ENCODE data around the gene RAP1GDS1. TPM values are rescaled to one million over a fixed set of nuclear protein-coding genes. Genes with fewer than 3 reads are reported as not detected.

The RAP1GDS1 gene
- total RNA-seq, 3 donors from 2014 or later = 31.1 to 55.8 (median 33.8) TPM

DNA sequence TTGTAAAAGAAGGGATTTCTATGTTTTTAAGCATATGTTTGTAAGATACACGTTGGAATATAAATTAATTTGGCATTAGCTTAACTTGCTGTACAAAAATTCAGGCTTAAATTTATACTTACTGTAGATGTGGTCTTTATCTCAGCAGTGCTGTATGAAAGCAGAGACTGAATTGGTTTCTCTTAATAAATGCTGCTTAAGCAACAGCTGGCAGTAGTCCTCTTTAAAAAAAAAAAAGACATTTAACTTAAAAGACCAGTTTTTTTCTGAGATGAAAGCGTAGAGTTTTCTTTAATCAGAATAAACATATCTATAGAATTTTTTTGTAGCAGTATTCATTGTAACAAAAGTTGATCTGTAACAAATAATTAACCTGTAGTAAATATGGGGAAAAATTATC, 124.6 kb downstream of the RAP1GDS1 start:
- TF ChIP-seq POLR2AphosphoS5 (IDR thresholded peaks at IDR 0.05) (no peak), POLR2A (IDR thresholded peaks at IDR 0.05) (no peak)
- TF ChIP-seq, protein P1, sequence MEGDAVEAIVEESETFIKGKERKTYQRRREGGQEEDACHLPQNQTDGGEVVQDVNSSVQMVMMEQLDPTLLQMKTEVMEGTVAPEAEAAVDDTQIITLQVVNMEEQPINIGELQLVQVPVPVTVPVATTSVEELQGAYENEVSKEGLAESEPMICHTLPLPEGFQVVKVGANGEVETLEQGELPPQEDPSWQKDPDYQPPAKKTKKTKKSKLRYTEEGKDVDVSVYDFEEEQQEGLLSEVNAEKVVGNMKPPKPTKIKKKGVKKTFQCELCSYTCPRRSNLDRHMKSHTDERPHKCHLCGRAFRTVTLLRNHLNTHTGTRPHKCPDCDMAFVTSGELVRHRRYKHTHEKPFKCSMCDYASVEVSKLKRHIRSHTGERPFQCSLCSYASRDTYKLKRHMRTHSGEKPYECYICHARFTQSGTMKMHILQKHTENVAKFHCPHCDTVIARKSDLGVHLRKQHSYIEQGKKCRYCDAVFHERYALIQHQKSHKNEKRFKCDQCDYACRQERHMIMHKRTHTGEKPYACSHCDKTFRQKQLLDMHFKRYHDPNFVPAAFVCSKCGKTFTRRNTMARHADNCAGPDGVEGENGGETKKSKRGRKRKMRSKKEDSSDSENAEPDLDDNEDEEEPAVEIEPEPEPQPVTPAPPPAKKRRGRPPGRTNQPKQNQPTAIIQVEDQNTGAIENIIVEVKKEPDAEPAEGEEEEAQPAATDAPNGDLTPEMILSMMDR (IDR thresholded peaks at IDR 0.05) = no peak
- Histone ChIP-seq H3K4me3 (no peak overlapping the region), H3K4me1 (no peaks in the 10 kb centered on the region), H3K27ac (no peak overlapping the region), H3K27me3 (no peaks in the 10 kb centered on the region), H3K9me3 (no peaks in the 10 kb centered on the region), H3K36me3 (no peaks in the 10 kb centered on the region)
- no peak for DNase-seq (ENCODE audit: low spot score in 2 of 2)
- intact Hi-C loops (cut with DNase I; ENCODE audit: low total_unique reads) = no loop called here

DNA sequence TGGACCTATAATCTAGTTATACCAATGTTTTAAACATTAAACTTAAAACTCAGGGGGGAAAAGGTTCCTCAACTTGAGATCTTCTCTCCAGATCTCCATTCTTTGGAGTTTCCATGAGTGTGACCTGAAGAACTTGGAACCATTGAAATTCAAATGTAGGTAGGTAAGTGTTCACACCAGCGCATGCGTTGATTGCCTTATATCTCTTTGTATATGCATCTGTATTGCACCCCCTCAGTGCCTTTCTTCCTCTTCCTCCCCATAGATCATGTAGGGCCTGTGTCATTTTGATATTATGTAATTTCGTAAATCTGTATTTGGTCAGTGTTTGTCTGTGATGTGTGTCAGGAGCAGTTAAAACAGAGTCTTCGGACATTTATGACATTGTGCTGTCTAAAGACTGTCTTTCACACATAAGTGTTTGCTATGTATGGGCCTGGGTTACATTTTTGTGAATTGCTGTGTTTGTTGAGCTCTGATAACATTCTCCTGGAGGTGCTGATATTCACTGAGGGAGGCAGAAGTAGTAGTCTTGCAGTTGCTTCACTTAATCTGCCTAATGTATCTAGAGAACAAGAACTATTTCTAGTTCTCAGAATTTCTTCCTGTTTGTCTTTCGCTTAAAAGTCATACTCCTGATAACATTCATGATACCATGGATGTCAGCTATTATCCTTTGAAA, 126.3 kb downstream of the RAP1GDS1 start:
- H3K27me3 ChIP-seq = no peaks in the 10 kb centered on the region
- TF ChIP-seq POLR2A (IDR thresholded peaks at IDR 0.05) = no peak
- TF ChIP-seq POLR2AphosphoS5 (IDR thresholded peaks at IDR 0.05) = no peak
- TF ChIP-seq, protein P1 (IDR thresholded peaks at IDR 0.05) = no peak
- no peak overlapping the region for H3K27ac ChIP-seq
- intact Hi-C loops (cut with DNase I; ENCODE audit: low total_unique reads) = no loop called here
- no peak for DNase-seq (ENCODE audit: low spot score in 2 of 2)
- no peaks in the 10 kb centered on the region for H3K4me1 ChIP-seq
- H3K36me3 ChIP-seq = no peaks in the 10 kb centered on the region
- no peaks in the 10 kb centered on the region for H3K9me3 ChIP-seq
- no peak overlapping the region for H3K4me3 ChIP-seq

DNA sequence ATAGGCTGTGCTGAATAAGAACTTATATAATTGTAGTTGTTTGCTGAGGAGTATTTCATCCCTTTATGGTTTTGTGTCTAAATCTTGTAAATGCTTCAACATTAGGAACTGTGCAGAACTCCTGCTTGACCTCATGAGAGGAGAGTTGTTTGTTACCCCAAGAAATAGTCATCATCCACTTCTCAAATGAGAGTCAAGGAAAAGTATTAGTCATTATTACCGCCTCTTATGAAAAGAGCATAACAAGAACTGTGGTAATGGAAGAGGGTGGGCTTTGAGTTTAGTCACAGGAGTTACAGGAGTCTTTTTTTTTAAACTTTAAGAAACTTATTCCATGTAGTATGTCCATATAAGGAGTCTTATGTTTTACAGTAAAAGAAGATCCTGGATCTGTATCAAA, 132.9 kb downstream of the RAP1GDS1 start:
- intact Hi-C loops (cut with DNase I; ENCODE audit: low total_unique reads) = no loop called here
- H3K4me3 ChIP-seq = no peak overlapping the region
- no peak for DNase-seq (ENCODE audit: low spot score in 2 of 2)
- TF ChIP-seq POLR2A (IDR thresholded peaks at IDR 0.05) = no peak
- no peak for TF ChIP-seq POLR2AphosphoS5 (IDR thresholded peaks at IDR 0.05)
- TF ChIP-seq, protein P1 (IDR thresholded peaks at IDR 0.05) = no peak
- H3K27me3 ChIP-seq = no peaks in the 10 kb centered on the region
- peaks cover 0 to 2% of the 10 kb centered on the region in 2 donors for H3K9me3 ChIP-seq
- no peak overlapping the region for H3K27ac ChIP-seq
- H3K36me3 ChIP-seq = no peaks in the 10 kb centered on the region
- H3K4me1 ChIP-seq = no peaks in the 10 kb centered on the region

DNA sequence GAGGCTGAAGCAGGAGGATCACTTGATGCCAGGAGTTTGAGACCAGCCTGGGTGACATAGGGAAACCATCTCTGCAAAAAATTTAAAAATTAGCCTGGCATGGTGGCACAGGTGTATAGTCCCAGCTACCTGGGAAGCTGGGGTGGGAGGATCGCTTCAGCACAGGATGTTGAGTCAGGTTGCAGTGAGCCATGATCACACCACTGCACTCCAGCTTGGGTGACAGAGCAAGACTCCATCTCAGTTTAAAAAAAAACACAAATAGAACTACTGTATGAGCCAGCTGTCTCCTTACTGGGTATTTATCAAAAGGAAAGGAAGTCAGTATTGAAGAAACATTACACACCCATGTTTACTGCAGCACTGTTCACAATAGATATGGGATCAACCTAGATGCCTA, 138.7 kb downstream of the RAP1GDS1 start:
- Histone ChIP-seq H3K9me3 (peaks cover 0 to 7% of the 10 kb centered on the region in 2 donors), H3K27ac (no peak overlapping the region), H3K4me1 (no peaks in the 10 kb centered on the region), H3K36me3 (no peaks in the 10 kb centered on the region), H3K27me3 (no peaks in the 10 kb centered on the region), H3K4me3 (no peak overlapping the region)
- no peak for TF ChIP-seq POLR2A (IDR thresholded peaks at IDR 0.05)
- TF ChIP-seq POLR2AphosphoS5 (IDR thresholded peaks at IDR 0.05) = no peak
- TF ChIP-seq, protein P1 (IDR thresholded peaks at IDR 0.05) = no peak
- intact Hi-C loops (cut with DNase I; ENCODE audit: low total_unique reads) = no loop called here
- DNase-seq (ENCODE audit: low spot score in 2 of 2) = no peak

DNA sequence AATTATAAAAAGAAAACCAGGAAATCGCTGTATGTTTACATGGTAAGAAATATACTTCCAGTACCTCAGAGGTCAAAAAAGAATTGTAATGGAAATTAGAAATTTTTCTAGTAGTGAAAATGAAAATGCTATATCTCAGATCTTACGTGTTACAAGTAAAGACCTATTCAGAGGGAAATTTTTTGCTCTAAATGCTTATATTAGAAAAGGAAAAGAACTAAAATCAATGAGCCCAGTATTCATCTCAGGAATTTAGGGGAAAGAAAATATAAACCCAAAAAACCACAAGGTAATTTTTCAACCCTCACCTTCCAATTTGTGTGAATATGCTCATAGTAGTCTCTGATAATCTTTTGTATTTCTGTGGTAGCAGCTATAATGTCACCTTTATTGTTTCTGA, 145.6 kb downstream of the RAP1GDS1 start:
- H3K4me3 ChIP-seq = no peak overlapping the region
- no peaks in the 10 kb centered on the region for H3K27me3 ChIP-seq
- TF ChIP-seq POLR2A (IDR thresholded peaks at IDR 0.05) = no peak
- TF ChIP-seq POLR2AphosphoS5 (IDR thresholded peaks at IDR 0.05) = no peak
- no peak overlapping the region for H3K27ac ChIP-seq
- intact Hi-C loops (cut with DNase I; ENCODE audit: low total_unique reads) = no loop called here
- peaks cover 0 to 4% of the 10 kb centered on the region in 2 donors for H3K9me3 ChIP-seq
- no peak for DNase-seq (ENCODE audit: low spot score in 2 of 2)
- H3K4me1 ChIP-seq = no peaks in the 10 kb centered on the region
- H3K36me3 ChIP-seq = no peaks in the 10 kb centered on the region

Measured in breast epithelium (tissue), 4 donors.